ENCODE results near the gene PTTG1.

PTTG1 gene

DNA sequence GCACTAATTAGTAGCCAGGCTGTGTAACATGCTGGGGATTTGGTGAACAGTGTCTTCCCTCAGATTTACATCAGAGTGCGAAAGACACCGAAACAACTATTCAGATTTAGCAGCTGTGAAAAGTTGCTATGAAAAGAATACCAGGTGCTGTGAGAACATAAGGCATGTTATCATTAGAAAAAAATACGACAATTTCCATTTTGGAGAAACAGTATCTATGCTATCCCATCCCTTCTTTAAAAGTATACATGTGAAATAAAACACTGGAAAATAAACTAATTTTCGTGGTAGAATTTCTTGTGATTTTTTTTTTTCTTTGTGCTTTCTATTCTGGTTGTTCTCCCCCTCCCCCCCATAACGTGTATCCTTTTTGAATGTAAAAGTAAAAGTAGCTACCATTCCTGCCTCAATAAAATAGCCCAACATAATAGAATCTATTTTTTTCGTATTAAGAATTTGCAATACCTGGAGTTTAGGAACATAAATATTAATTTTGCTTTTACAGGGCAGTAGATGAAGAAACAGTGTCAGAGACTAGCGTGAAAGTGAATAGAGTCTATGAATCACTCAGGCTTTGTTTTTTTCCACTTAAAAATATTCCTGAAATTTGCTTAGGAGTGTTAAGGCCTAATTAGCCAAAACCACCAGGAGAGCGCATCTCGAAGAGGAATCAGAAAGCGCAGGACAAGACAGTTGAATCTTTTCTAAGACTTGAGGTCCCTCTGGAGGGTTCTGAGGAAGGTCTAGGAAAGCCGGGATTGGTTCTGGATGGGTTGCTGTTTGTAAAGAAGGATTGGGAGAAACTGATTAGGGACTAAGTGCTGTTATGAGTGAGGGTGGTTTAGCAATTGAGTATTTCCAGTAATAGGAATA is 2.0 kb upstream of the PTTG1 start:
- Histone ChIP-seq H3F3A (ENCODE audit: low read depth) (no peaks in the 10 kb centered on the region), H3K9me2 (replicated peaks; ENCODE audit: low read depth, low read length) (no peaks in the 10 kb centered on the region), H4K20me1 (ENCODE audit: insufficient read depth, low read length, poor library complexity, severe bottlenecking) (peaks cover 19% of the 10 kb centered on the region), H3K9ac (ENCODE audit: low read depth, low read length, poor library complexity, severe bottlenecking) (peak overlapping the region; percentile 79), H3K9me3 (ENCODE audit: insufficient read depth, low read depth, low read length) (no peaks in the 10 kb centered on the region), H3K79me2 (ENCODE audit: insufficient read depth, low read length) (peaks cover 52% of the 10 kb centered on the region), H3K4me1 (ENCODE audit: insufficient read depth, low read length, poor library complexity, severe bottlenecking) (peaks cover 31% of the 10 kb centered on the region), H2AFZ (ENCODE audit: low read length) (peak overlapping the region; percentile 30), H3K36me3 (ENCODE audit: insufficient read depth, low read length) (no peaks in the 10 kb centered on the region), H3K4me2 (ENCODE audit: low read depth, low read length, poor library complexity, severe bottlenecking) (peak overlapping the region; percentile 84), H3K27me3 (ENCODE audit: insufficient read depth, low read length, poor library complexity, severe bottlenecking) (no peaks in the 10 kb centered on the region), H3K4me3 (ENCODE audit: low read length, poor library complexity, severe bottlenecking) (peak overlapping the region; percentile 94)
- TF ChIP-seq, protein P1, sequence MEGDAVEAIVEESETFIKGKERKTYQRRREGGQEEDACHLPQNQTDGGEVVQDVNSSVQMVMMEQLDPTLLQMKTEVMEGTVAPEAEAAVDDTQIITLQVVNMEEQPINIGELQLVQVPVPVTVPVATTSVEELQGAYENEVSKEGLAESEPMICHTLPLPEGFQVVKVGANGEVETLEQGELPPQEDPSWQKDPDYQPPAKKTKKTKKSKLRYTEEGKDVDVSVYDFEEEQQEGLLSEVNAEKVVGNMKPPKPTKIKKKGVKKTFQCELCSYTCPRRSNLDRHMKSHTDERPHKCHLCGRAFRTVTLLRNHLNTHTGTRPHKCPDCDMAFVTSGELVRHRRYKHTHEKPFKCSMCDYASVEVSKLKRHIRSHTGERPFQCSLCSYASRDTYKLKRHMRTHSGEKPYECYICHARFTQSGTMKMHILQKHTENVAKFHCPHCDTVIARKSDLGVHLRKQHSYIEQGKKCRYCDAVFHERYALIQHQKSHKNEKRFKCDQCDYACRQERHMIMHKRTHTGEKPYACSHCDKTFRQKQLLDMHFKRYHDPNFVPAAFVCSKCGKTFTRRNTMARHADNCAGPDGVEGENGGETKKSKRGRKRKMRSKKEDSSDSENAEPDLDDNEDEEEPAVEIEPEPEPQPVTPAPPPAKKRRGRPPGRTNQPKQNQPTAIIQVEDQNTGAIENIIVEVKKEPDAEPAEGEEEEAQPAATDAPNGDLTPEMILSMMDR (conservative IDR thresholded peaks at IDR 0.05; ENCODE audit: low read length) = no peak
- TF ChIP-seq EZH2phosphoT487 (IDR thresholded peaks at IDR 0.05; ENCODE audit: borderline replicate concordance) = no peak

DNA sequence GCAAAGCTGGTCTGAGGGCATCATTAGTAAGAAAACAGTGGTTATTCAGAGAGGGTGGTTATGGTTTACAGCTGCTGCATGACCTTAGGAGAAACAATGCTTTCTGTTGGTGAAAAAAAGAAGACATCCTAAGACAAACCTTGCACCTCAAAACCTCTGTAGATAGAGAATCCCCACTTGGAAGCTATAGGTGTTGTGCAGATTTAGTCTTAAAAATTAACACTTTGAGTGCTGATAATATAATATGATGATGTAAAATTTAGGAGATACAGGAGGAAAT is 1.4 kb upstream of the PTTG1 start:
- Histone ChIP-seq H3K9me3 (ENCODE audit: insufficient read depth, low read depth, low read length) (no peaks in the 10 kb centered on the region), H3K27me3 (ENCODE audit: insufficient read depth, low read length, poor library complexity, severe bottlenecking) (no peaks in the 10 kb centered on the region), H3K9me2 (replicated peaks; ENCODE audit: low read depth, low read length) (no peaks in the 10 kb centered on the region), H3K4me3 (ENCODE audit: low read length, poor library complexity, severe bottlenecking) (peak overlapping the region; percentile 94), H4K20me1 (ENCODE audit: insufficient read depth, low read length, poor library complexity, severe bottlenecking) (peaks cover 19% of the 10 kb centered on the region), H2AFZ (ENCODE audit: low read length) (no peak overlapping the region), H3K4me1 (ENCODE audit: insufficient read depth, low read length, poor library complexity, severe bottlenecking) (peaks cover 36% of the 10 kb centered on the region), H3K4me2 (ENCODE audit: low read depth, low read length, poor library complexity, severe bottlenecking) (peak overlapping the region; percentile 84), H3K9ac (ENCODE audit: low read depth, low read length, poor library complexity, severe bottlenecking) (peak overlapping the region; percentile 79), H3K36me3 (ENCODE audit: insufficient read depth, low read length) (no peaks in the 10 kb centered on the region), H3K79me2 (ENCODE audit: insufficient read depth, low read length) (peaks cover 58% of the 10 kb centered on the region), H3F3A (ENCODE audit: low read depth) (peaks cover 4% of the 10 kb centered on the region; the same call in 1 of the 2 replicates)
- no peak for TF ChIP-seq EZH2phosphoT487 (IDR thresholded peaks at IDR 0.05; ENCODE audit: borderline replicate concordance)
- TF ChIP-seq, protein P1 (conservative IDR thresholded peaks at IDR 0.05; ENCODE audit: low read length) = no peak

DNA sequence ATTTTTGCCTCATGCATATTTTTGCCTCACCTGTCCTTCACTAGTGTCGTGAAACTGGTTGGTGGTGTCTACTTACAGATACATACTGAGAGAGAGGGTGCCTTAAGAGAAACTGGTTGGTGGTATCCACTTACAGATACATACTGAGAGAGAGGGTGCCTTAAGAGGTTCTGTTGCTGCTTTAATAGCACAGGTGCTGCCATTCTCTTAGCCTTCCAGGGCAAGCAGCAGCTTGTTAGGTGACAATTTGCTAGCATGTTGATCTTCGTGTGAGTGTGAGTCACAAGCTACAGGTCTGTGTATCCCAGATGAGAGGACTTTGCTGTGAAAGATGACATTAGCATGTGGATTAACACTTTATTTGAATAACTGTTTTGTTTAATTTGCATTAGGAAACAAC is 1.4 kb downstream of the PTTG1 start:
- H3K4me2 ChIP-seq (ENCODE audit: low read depth, low read length, poor library complexity, severe bottlenecking) = peak overlapping the region; percentile 84
- H2AFZ ChIP-seq (ENCODE audit: low read length) = no peak overlapping the region
- TF ChIP-seq, protein P1 (conservative IDR thresholded peaks at IDR 0.05; ENCODE audit: low read length) = no peak
- TF ChIP-seq EZH2phosphoT487 (IDR thresholded peaks at IDR 0.05; ENCODE audit: borderline replicate concordance) = no peak
- H3K79me2 ChIP-seq (ENCODE audit: insufficient read depth, low read length) = peaks cover 70% of the 10 kb centered on the region
- no peaks in the 10 kb centered on the region for H3K9me3 ChIP-seq (ENCODE audit: insufficient read depth, low read depth, low read length)
- H4K20me1 ChIP-seq (ENCODE audit: insufficient read depth, low read length, poor library complexity, severe bottlenecking) = peaks cover 21% of the 10 kb centered on the region
- peak overlapping the region; percentile 97 for H3K9ac ChIP-seq (ENCODE audit: low read depth, low read length, poor library complexity, severe bottlenecking)
- H3K4me1 ChIP-seq (ENCODE audit: insufficient read depth, low read length, poor library complexity, severe bottlenecking) = peaks cover 40% of the 10 kb centered on the region
- H3K27me3 ChIP-seq (ENCODE audit: insufficient read depth, low read length, poor library complexity, severe bottlenecking) = no peaks in the 10 kb centered on the region
- 0 out of 2 replicates have a peak, but pooled peaks cover 8% of the 10 kb centered on the region for H3K36me3 ChIP-seq (ENCODE audit: insufficient read depth, low read length)
- H3K9me2 ChIP-seq (replicated peaks; ENCODE audit: low read depth, low read length) = no peaks in the 10 kb centered on the region
- H3F3A ChIP-seq (ENCODE audit: low read depth) = peaks cover 10% of the 10 kb centered on the region; the same call in 1 of the 2 replicates
- H3K4me3 ChIP-seq (ENCODE audit: low read length, poor library complexity, severe bottlenecking) = peak overlapping the region; percentile 90
